GM03348 (cell line): Measurements from ENCODE around the gene BCKDHB.
A peak's percentile ranks its signal among the peaks of the same experiment; 100 is the strongest.
"Not testable (repeated sequence)": the region's sequence is repeated elsewhere in the genome, so short reads cannot be mapped to it uniquely, and the experiment has no call there.

Experiments
- DNase-seq: peaks from one replicate; pipeline ENCODE4 v3.0.0; 2012; ENCODE audit warnings: low spot score

The BCKDHB gene

GRCh38 chr6:80209430-80209829 lies 103.0 kb downstream of the BCKDHB start:
- DNase-seq = no peak

DNA sequence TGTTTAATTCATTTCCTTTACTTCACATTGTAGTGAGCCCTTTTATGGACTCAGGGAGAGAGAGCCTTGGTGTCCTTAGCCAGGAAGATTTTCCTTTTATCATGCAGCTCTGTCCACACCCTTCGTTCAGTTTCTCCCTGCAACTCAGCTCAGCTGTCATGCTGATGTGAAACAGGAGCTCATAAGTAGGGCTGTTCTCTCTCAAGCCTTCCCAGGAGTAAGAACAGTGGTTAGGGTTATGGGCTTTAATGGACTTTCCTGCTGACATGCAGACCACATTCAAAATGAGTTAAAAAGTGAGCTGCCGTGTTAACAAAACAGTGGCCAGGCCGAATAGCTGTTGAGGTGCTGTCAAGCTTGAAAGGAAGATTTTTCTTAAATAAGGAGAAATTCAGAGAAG lies 104.1 kb downstream of the BCKDHB start:
- DNase-seq = no peak

DNA sequence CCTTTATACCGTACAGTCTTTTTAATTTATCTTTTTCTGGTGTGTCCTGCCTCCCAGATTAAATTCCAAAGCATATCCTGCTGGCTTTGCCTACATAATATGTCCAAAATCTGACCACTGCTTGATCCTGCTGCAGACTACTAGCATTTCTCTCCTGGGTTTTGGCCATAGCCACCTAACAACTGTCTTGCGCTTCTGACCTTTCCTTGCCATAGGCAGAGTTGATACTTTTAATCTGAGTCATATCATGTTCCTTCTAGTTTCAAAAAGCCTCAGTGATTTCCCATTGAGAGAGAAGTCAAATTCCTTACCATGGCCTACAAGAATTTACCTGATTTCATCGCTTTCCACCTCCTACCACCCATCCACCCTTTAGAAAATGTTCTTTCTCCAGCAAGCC lies 104.8 kb downstream of the BCKDHB start:
- no peak for DNase-seq

DNA sequence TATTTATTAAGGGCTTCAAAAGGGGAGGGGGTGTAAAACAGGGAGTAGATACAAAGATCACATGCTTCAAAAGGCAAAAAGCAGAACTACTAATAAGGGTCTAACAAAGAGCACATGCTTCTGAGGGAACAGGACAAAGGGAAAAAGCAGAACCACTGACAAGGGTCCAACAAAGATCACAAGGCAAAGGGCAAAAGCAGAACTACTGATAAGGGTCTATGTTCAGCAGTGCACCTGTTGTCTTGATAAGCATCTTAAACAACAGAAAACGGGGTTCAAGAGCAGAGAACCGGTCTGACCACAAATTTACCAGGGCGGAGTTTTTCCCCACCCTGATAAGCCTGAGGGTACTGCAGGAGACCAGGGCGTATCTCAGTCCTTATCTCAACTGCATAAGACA lies 105.4 kb downstream of the BCKDHB start:
- not testable (repeated sequence) for DNase-seq

DNA sequence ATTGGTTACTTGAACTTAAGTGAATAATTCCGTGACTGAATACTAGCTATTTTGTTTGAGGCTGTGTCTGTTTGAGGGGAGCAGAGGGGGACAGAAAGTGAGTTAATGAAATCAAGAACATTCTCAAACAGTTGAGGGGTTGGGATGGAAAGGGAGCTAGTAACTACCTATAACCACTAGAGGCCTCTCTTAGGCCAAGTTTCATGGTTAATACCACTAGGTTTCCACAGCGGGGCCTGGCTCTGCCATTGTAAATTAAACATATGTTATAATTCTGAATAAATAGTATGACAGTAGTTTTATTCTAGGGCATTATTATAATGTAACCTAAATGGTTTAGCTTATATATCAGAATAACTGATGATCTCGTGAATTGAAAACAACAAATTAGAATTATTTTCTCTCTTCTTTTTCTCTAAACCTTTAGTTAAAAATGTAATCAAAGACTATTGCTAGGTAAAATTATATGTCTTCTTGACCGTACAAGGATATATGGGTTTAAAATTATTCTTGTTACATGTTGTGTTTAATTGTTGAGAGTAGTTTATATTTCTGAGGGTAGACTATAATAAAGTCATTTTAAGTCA lies 108.1 kb downstream of the BCKDHB start:
- peak; percentile 69 for DNase-seq

DNA sequence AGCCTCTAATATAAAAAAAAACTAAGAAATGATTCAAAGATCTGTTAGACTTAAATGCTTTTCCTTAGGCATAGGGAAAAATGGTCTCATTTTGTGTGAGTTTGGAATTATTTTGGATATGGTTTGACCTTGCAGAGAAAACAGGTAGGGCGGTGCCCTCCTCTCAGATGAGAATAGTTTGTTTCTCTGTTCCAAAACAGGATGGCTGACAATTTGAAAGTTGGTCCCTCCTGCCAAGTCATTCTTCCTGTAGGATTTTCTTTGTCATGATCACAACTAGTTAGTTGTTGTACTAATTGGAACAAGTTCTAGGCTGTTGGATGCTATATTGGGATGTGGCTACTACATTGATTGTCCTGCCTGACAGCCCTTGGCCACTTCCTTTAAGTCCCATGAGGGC lies 108.6 kb downstream of the BCKDHB start:
- DNase-seq = no peak

GRCh38 chr6:80217794-80218193 lies 111.3 kb downstream of the BCKDHB start:
- DNase-seq = peak; percentile 29

DNA sequence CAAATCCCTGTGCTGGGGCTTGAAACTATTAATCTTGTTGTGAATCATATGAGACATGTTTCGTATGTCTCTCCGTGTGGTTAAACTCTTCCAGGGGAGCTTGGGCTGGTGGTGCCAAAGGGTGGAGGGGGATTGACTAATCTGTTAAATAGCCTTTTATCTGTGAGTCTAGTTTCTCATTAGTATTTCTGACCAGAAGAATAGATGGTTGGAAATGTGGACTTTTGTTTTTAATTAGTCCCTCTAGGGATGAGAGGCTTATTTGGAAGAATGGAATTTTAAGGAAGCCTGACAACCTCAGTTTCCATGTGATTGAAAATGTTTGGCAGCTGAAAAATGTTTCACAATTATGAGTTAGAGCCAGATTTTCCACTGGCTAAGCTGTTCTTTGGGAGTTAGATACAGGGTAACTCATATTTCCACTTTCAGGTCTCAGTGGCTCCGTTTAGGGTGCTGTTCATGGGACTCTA lies 117.3 kb downstream of the BCKDHB start:
- DNase-seq = peak; percentile 78

DNA sequence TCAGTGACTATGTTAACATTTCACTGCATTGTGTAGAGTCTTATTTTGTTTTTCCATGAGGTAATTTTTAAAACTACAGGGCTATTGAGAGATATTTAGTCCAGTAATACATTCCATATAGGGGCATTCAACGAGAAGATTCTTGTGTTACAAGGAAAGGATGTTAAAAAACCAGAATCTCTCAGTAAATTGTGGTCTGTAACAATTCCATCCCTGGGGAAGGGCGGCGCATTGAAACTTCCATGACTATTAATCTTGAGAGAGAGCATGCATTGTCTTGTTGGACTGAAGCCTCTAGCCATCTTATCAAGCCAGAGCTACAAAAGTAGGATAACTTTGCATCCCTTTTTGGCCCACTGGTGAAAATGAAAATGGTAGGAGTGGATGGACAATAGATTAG lies 119.7 kb downstream of the BCKDHB start:
- DNase-seq = no peak

DNA sequence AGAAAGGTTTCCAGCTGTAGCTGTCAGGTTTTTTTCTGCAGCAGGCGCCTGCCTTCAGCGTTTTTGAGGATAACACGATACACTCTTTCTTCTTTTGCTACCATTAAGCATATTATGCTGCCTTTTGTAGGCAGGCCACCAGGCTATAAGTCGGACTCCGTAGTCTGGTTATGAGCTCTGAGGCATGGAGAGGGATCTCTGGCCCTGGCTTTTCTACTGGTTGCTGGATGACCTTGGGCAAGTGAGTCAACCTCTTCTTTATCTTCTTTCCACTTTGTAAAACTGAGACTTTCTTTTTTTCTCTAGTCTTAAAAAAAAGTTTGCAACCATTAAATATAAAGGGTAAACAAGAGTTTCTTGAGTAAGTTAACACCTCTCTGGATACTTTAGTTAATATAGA lies 120.2 kb downstream of the BCKDHB start:
- no peak for DNase-seq

DNA sequence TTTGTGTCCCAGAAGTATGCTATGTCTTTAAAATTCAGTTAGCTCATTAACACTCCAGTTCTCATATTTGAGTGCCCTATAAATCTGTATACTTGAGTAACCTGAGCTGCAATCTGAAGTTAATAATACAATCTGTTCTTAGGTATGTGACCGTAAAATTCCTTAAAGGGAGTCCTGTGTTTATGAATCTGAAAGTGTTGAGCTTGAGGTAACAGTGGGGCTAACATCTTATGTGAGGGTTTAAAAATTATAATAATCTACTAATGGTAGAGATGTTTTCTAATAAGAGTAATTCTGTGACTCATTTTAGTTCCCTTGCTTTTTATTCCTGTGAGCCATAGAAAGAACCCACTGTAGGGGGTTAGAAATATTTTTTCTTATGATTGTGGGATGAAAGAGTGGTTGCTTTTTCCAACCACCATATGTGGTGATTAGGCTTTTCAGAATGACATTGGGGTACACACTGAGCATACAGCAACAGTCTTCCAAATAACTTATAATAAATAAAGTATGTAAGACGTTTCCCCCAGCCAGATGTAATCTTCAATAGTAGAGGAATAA lies 121.2 kb downstream of the BCKDHB start:
- DNase-seq = peak; percentile 8

GRCh38 chr6:80233262-80233661 lies 126.8 kb downstream of the BCKDHB start:
- DNase-seq = no peak

DNA sequence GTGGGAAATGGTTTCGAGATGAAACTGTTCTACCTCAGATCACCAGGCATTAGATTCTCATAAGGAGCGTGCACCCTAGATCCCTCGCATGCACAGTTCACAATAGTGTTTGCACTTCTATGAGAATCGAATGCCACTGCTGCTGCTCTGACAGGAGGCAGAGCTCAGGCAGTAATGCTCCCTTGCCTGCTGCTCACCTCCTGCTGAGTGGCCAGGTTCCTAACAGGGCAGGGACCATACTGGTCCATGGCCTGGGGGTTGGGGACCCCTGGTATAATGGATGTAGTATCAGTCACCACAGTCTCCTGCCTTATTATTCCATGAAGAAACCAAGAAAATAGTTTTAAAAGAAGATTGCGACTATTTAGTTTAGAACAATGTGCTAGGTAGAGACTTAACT lies 127.5 kb downstream of the BCKDHB start:
- no peak for DNase-seq

DNA sequence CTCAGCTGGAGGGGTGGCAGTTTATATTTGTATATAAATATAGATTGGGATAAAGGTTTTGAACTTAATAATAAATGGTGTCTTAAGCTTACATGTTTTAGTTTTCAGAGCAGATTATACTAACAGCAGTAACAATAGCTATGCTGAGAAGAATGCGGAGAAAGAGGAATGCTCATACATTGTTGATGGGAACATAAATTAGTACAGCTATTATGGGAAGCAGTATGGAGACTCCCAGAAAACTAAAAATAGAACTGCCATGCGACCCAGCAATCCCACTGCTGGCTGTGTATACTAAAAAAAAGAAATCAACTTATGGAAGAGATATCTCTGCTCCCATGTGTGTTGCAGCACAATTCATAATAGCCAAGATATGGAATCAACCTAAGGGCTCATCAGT lies 127.9 kb downstream of the BCKDHB start:
- DNase-seq = no peak

GRCh38 chr6:80234908-80235307 lies 128.4 kb downstream of the BCKDHB start:
- no peak for DNase-seq

DNA sequence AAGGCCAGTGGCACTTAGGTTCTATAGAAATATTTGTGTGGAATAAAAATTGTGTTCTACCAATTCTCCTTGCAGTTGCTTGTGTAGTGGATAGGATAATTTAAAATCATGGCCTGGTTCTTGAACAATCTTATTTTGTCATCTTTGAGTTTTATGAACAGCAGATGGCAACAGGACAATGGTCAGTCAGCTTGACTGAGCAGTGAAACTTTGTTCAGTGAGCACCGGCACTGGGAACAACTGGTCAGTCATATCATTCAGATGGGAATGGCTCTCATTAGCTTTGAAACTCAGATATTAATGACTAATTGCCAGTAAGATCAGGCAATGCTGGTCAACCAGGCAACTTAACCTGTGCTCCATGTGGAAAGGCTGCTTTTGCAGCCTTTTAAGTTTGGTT lies 129.2 kb downstream of the BCKDHB start:
- no peak for DNase-seq

DNA sequence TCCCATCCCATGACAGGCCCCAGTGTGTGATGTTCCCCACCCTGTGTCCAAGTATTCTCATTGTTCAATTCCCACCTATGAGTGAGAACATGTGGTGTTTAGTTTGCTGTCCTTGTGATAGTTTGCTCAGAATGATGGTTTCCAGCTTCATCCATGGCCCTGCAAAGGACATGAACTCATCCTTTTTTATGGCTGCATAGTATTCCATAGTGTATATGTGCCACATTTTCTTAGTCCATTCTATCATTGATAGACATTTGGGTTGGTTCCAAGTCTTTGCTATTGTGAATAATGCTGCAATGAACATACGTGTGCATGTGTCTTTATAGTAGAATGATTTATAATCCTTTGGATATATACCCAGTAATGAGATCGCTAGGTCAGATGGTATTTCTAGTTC lies 132.3 kb downstream of the BCKDHB start:
- not testable (repeated sequence) for DNase-seq

- DNase-seq = no peak
Measured at GRCh38 chr6:80245043-80245442, 138.6 kb downstream of the BCKDHB start.

DNA sequence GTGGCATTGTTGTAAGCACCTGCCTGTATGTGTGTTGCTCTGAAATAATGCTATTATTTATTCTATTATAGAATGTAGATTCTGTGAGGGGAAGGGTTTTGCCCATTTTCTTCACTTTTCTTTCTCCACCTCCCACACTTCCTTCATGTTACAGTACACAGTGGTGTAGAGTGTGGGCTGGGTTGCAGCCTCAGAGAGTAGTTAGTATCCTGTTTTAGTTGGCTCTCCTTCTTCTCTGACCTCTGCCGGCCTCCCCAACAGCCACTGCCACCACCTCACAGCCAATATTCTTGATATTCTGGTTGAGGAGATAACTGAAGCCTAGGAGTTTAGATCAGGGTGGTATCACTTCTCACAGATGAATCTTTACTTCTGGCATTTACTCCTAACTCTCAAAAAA lies 143.4 kb downstream of the BCKDHB start:
- no peak for DNase-seq

DNA sequence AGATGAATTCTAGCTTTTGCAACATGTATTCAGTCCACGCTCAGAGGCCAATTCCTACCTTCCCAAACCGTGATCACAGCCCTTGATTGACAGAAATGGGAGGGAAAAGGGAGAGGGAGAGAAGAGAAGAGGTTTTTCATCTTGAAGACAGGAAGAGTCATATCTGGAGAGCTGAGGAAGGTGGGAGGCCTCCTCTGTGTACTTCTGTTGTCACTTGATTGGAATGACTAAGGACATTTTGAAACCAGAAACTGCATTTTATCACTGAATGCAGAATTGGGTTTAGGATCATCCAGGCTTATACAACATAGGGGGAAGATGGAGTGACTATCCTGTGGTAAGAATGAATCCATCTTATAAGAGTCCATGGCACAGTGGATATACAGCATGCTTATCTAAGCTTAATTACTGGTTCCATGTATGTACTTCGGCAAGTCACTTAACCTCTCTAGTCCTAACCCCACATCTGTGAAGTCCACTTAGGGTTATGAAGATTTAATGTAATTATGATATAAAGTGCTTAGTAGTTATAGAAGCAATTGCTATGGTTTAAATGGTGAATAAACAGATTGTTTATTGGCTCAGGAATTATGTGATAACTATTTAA lies 144.0 kb downstream of the BCKDHB start:
- no peak for DNase-seq

GRCh38 chr6:80251321-80251720 lies 144.8 kb downstream of the BCKDHB start:
- no peak for DNase-seq

- no peak for DNase-seq
Measured at GRCh38 chr6:80254716-80255115, 148.2 kb downstream of the BCKDHB start.

DNA sequence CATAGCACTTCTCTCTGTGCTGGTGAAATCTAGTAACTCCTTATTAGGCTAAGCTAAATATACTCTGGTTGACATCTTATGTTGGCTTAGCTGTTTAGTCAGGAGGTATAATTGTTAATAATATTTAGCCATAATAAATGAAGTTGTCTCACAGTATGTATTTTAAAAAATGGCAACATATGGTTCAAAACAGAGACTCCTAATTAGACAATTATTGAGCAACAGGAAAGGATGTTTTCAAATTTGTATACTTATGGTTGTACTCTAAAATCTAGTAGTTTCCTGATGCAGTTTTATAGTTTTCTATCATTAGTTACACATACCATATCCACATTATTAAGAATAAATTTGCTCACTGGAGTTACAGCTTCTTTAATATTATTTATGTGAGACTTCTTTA lies 150.2 kb downstream of the BCKDHB start:
- DNase-seq = no peak

DNA sequence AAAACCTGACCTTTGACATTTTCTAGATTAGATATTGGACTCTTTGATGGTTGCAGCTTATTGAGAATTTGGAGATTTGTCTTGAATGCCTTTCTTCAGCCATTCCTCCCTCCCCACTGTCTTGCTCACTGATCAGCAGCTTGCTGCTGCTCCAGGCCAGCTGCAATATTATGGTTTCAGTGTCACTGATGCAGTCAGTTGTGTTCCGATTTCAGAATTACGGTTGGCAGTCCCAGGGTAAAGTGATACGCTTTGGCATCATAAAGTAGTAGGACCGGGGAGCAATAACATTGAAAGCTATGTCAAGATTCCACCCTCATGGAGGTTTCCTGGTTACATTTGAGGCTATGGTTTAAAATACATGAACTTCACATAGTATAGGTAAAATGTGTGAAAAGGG lies 152.6 kb downstream of the BCKDHB start:
- no peak for DNase-seq
